HTERT RPE-1 (cell line): ENCODE data around the gene BICDL1.

ENCODE experiments used
- in situ Hi-C: fragments of 300-500 bp; cut with MboI; formaldehyde crosslinking; loops from 4 replicates; pipeline ENCODE4 v1.14.3; 2020; ENCODE audit warnings: low sequenced_read_pairs

The BICDL1 gene

GRCh38 chr12:120098756-120099470 is 109.9 kb downstream of the BICDL1 start:
- in situ Hi-C loops = no loop called here

- in situ Hi-C loops = no loop called here
These were observed 110.7 kb downstream of the BICDL1 start for GRCh38 chr12:120099738-120100137.

GRCh38 chr12:120100630-120101029 is 111.6 kb downstream of the BICDL1 start:
- in situ Hi-C loops = no loop called here

GRCh38 chr12:120101182-120101581 is 112.1 kb downstream of the BICDL1 start:
- in situ Hi-C loops = no loop called here

- in situ Hi-C loops = no loop called here
These were observed 112.6 kb downstream of the BICDL1 start for GRCh38 chr12:120101617-120102016.

- in situ Hi-C loops = no loop called here
These were observed 113.4 kb downstream of the BICDL1 start for GRCh38 chr12:120102189-120103043.

- in situ Hi-C loops = no loop called here
These were observed 114.0 kb downstream of the BICDL1 start for GRCh38 chr12:120103044-120103338.

- in situ Hi-C loops = no loop called here
These were observed 114.3 kb downstream of the BICDL1 start for GRCh38 chr12:120103371-120103770.

- in situ Hi-C loops = no loop called here
These were observed 117.1 kb downstream of the BICDL1 start for GRCh38 chr12:120106151-120106550.

GRCh38 chr12:120109570-120110267 is 120.7 kb downstream of the BICDL1 start:
- in situ Hi-C loops = no loop called here

GRCh38 chr12:120110550-120111501 is 121.8 kb downstream of the BICDL1 start:
- in situ Hi-C loops = no loop called here

- in situ Hi-C loops = no loop called here
These were observed 126.0 kb downstream of the BICDL1 start for GRCh38 chr12:120115066-120115465.

- in situ Hi-C loops = no loop called here
These were observed 126.8 kb downstream of the BICDL1 start for GRCh38 chr12:120115692-120116440.

- in situ Hi-C loops = no loop called here
These were observed 127.4 kb downstream of the BICDL1 start, which contains the start of gene RAB35 for GRCh38 chr12:120116441-120116791. TSS of gene RAB35 (minus strand) at chr12:120116753. CDS start at chr12:120116650, 103 bp downstream.

GRCh38 chr12:120116792-120117651 is 128.0 kb downstream of the BICDL1 start:
- in situ Hi-C loops = no loop called here

- in situ Hi-C loops = no loop called here
These were observed 128.9 kb downstream of the BICDL1 start for GRCh38 chr12:120117961-120118320.

- in situ Hi-C loops = no loop called here
These were observed 129.5 kb downstream of the BICDL1 start for GRCh38 chr12:120118321-120119061.

GRCh38 chr12:120119271-120119973 is 130.4 kb downstream of the BICDL1 start:
- in situ Hi-C loops = no loop called here
